HG03521 (cell line): ENCODE results near the gene ST3GAL3.
"Not testable (repeated sequence)": the region's sequence is repeated elsewhere in the genome, so short reads cannot be mapped to it uniquely, and the experiment has no call there.

Source experiments
- ATAC-seq: cut with Tn5 transposase; IDR thresholded peaks from one replicate; pipeline ENCODE4 v1.9.1; 2021; ENCODE audit warnings: mild to moderate bottlenecking, moderate library complexity; ENCODE audit not compliant: unreplicated experiment

ST3GAL3 gene

GRCh38 chr1:43753422-43753821 lies 46.1 kb downstream of the ST3GAL3 start:
- ATAC-seq = no peak

DNA sequence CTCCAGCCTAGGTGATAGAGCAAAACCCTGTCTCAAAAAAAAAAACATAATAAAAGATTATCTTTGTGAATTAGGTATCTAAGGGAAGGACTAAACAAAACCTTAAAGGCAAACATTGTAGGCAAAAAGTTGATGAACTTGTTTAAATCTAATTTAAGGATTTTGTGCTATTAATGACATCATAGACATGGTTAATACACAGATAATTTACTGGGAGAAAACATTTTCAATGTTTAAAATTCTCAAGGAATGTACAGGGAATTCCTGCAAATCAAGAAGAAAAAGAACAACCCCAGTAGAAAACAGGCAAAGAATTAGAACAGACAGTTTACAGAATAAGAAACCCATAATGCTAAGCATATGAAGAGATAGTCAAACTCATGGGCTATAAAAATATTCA lies 47.6 kb downstream of the ST3GAL3 start:
- ATAC-seq = no peak

DNA sequence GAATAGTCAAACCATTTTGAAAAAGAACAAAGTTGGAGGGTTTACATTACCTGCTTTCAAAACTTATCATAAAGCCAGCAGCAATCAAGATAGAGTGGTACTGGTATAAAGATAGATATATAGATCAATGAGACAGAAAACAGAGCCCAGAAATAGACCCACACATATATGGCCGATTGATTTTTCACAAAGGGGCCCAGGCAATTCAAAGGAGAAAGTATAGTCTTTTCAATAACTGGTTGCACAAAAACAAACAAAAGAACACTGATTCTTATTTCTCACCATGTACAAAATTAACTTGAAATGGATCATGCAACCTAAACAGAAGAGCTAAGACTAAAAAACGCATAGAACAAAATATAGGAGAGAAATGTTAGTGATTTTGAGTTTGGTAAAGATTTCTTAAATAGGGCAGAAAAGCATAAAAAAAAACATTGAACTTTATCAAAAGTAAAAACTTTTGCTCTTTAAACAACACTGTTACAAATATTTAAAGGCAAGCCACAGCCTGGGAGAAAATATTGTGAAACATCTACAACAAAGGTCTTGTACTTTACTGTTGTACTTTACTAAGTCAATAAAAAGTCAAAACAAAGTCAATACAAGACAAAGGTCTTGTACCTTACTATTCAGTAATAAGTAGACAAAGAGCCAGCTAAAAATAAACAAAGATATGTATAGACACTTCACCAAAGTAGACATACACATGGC lies 50.2 kb downstream of the ST3GAL3 start:
- no peak for ATAC-seq

- no peak for ATAC-seq
These were observed 53.5 kb downstream of the ST3GAL3 start for GRCh38 chr1:43760745-43761317.

DNA sequence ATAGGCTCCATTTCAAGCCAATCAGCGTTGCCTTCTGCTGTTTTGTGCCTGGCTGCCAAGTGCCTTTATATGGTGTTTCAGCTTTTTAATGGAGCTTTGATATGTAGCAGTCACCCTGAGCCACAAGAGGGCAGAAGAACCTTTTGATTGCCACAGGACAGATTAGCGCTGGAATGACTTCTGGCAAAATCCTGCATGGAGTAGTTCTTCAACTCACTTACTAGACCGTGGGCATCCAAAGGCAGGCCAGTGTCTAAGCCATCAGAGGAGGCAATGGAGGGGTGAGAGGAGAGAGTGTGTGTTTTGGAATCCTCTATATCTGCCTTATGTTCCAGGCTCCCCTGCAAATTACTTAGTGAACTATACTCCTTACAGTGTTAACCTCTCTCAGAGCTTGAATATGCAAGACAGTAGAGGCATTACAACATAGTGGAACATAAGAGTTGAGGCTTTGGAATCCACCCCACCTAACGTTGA lies 56.2 kb downstream of the ST3GAL3 start:
- ATAC-seq = no peak

DNA sequence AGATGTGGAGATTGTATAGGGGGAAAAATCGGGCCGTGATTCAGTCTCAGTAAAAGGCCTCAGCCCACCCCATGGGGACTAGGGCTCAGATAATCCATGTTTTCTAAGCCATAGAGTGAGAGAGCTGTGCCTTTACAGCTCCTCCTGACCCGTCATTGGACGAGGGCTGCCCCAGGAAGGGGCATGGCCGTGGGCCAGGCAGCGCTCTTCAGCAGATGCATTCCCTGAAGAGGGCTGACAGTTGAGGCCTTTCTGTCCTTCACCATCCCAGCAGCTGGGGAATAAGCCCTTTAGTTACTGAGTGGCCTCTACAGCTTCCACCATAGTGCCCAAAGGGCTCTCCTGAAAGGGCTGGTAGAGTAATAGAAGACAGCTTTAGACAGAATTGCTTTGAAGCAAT lies 57.2 kb downstream of the ST3GAL3 start:
- no peak for ATAC-seq

DNA sequence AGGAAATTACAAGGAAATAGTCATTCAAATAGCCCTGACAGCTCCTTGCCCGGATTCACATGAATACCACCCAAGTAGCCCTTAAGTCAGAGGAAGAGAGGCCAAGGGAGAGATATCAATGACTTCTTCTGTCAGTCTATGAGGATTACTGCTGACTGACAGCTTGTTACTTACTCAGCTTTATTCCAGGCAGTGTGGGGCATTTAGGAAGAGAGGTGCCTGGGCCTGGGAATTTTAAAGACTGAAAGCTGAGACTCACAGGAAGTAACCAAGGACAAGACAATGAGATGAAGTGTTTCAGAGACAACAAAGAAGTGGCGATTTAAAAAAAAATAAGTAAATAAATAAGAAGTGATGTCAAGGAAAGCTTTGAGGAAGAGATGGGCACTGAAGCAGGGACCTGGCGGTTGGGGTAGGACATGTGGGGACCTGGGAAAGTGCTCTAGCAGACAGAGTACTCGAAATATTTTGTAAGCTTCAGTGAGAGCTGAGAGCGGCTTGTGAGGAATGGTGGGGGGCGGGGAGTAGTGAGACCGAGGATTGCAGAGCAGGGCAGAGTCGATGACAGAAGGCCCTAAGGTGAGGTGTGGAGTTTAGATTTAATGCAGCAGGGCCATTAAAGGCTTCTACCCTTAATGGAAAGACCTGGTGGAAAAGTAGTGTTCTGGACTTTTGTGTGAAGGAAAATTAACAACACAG lies 58.9 kb downstream of the ST3GAL3 start:
- ATAC-seq = no peak

GRCh38 chr1:43766818-43767525 lies 59.6 kb downstream of the ST3GAL3 start:
- no peak for ATAC-seq

GRCh38 chr1:43768168-43768567 lies 60.8 kb downstream of the ST3GAL3 start:
- ATAC-seq = no peak

GRCh38 chr1:43769350-43769908 lies 62.1 kb downstream of the ST3GAL3 start:
- ATAC-seq = no peak

DNA sequence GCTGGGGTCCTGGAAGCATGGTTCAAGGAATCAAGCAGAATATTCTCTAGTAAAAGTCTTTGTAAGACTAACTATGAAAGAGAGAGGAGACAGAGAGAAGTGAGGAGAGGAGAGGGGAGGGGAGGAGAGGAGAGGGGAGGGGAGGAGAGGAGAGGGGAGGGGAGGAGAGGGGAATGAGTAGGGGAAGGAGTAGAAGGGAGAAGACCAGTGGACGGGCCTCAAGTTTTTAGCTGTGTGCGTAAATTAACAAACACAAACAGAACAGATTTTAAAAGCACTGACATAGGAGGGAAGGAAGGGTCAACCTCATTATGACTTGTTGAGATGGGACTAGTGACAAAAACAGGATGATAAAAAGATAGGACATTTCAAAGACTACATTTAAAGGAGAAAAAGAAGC lies 62.8 kb downstream of the ST3GAL3 start:
- no peak for ATAC-seq

DNA sequence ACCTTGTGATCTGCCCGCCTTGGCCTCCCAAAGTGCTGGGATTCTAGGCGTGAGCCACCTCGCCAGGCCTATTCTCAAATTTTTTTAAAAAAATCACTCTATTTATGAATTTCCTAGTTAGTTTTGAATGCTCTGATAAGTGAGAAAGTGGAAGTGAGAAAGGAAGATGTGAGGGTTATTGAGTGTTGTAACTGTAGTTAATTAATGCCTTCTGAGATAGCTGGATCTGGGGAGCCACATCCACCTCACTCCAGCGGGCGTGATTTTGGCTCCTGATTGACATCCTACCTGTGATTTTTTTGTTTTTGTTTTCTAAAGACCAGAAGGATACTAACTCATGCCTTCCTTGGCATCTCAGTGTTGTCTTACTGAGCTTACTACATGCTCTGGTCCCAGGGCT lies 65.6 kb downstream of the ST3GAL3 start:
- no peak for ATAC-seq

- ATAC-seq = no peak
These were observed 66.5 kb downstream of the ST3GAL3 start for GRCh38 chr1:43773821-43774220.

DNA sequence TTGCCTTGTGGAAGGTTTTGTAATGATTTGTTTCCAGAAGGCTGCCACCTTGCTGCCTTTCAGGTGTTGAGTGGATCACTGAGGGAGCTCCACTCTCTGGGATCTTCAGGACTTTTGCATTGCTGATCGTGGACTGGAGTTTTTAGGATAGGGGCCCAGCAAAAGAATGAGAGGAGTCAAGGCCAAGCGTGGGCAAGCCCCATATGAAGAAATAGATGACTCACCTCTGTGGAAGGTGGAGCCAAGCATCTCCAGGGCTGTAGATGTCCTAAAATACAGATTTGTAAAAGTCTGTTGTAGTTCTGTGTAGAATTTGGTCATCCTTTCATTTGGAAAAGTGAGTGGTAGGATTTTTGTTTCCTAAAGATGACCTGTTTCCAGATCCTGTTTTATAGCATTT lies 67.0 kb downstream of the ST3GAL3 start:
- no peak for ATAC-seq

DNA sequence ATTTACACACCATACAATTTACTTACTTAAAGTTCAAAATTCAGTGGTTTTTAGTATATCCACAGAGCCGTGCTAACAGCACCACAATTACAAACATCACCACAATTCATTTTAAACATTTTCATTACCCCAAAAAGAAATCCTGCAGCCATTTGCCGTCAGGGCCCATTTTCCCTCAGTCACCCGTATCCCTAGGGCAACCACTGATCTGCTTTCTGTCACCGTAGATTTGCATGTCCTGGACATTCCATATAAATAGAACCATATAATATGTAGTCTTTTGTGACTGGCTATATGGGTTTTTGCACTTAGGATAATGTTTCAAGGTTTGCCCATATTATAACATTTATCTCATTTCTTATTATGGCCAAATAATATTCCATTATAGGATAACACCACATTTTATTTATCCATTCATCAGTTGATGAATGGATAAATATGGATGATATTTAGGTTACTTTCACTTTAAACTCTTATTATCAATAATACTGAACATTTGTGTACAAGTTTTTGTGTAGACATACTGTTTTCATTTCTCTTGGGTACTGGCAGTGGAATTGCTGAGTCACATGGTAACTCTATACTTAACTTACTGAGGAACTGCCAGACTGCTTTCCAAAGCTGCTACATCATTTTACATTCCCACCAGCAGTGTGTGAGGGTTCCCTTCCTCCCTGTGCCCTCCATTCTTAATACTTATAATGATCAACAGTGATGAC lies 68.9 kb downstream of the ST3GAL3 start:
- no peak for ATAC-seq

- ATAC-seq = not testable (repeated sequence)
These were observed 70.6 kb downstream of the ST3GAL3 start for GRCh38 chr1:43777916-43778315.

DNA sequence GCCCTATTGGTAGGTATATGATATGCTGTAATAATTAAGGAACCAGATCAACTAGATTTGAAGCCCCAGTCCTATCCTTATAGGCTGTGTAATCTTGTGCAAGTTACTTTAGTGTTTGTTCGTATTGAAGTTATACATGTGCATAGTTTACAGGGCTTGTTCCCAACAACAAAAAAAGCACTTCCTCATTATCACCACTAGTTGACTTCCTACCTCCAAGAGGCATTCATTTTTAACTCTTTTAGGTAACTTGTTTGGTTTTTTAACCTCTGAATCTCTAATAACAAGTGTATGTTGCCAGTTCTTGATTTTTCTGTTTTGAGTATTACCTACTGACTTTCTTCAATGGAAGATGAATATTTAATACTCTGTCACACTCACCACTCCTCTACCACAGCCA lies 71.9 kb downstream of the ST3GAL3 start:
- no peak for ATAC-seq

GRCh38 chr1:43779805-43780403 lies 72.6 kb downstream of the ST3GAL3 start:
- no peak for ATAC-seq

DNA sequence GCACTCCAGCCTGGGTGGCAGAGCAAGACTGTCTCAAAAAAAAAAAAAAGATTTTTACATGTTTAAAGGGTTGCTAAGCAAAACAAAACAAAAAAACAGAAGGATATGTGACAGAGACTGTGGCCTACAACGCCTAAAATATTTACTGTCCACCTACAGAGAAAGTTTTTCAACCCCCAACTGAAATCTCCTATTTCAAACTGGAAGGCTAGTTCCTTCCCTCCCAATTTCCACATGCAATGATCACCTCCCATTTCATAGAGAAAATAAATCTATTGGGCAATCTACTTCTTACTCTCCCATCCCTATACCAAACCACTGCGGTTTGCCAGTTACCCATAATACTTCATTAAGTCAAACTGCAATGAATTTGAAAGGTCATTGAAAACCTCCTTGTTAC lies 74.2 kb downstream of the ST3GAL3 start:
- ATAC-seq = no peak

DNA sequence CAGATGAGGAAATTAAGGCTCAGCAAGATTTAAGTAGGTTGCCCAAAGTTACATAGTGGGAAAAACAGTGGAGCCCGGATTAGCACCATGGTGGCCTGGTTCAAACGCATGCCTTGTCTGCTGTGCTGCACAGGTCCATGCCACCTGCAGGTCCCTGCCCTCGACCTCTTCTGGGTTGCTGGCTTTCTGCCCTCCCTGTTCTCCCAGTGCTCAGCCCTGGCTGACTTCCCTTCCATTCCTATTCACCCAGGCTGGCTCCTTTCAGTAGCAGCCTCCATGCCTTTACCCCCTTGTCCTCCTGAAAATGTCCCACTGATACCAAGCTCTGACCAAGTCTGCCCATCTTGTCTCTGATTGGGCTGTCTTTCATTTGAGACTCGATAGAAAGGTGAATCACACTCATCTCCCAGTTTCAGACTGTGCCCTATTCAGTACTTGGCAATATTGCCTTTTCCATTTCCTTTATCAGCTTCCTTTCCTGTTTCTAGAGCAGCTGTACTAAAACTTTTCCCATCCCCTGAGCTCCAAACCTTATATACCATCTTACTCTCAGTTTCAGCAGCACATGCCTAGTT lies 75.8 kb downstream of the ST3GAL3 start:
- ATAC-seq = no peak
